Fibroblast of the aortic adventitia (primary cell): ENCODE data around the gene CLEC16A. TPM values are rescaled to one million over a fixed set of nuclear protein-coding genes. Genes with fewer than 3 reads are reported as not detected.

ENCODE experiments used
- DNase-seq: peaks from one replicate; pipeline ENCODE4 v3.0.0-alpha.2; 2010; ENCODE audit warnings: low read depth
- H3K4me3 ChIP-seq: 2 replicates; pipeline ENCODE4 v1.5.1; 2011; ENCODE audit warnings: low read depth, mild to moderate bottlenecking, control low read depth, low read length, moderate library complexity
- CTCF ChIP-seq: IDR thresholded peaks from 2 replicates; pipeline ENCODE4 v1.5.1; 2011; ENCODE audit warnings: mild to moderate bottlenecking, low read length, control low read depth, inconsistent platforms; ENCODE audit not compliant: insufficient read depth
- total RNA-seq: library from RNA; depleted of rRNA; stranded (reverse); fragments of >200 nt; gene quantifications from 2 replicates; pipeline ENCODE4 v1.2.3, GENCODE V29; 2012; ENCODE audit warnings: low replicate concordance

Gene CLEC16A
- total RNA-seq, 1 donor: 16.3 TPM

DNA sequence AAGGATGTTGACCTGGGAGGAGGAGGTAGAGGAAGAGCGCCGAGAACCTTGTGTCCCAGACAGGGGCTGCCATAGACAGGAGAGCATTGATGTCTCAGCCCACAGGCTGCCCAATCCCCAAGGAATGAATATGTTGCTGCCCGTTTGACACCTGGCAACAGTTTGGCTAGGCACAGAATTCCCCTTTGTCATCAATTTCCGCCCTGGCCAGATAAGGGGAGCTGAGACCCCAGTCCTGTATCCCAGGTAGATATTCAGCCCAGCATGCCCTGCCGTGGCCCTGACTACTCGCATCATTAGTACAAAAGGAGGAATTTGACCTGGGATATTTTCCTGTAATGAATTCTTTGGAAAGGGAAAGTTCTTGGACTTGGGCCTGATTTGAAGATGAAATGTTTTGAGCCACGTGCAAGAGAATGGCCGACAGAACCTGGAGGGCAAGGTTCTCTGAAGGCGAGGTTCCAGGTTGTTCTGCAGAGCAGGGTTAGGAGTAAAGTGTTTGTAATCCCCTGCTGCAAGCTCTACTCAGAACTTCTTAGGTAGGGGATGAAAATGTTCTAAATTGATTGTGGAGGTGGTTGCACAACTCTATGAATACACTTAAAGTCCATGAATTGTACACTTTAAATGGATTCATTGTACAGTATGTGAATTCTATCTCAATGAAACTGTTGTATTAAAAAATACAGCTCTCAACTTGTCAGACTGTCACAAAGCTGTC lies 202.8 kb downstream of the CLEC16A start:
- no peak for DNase-seq
- H3K4me3 ChIP-seq: no peak overlapping the region
- no peak for TF ChIP-seq CTCF

GRCh38 chr16:11147754-11148444 lies 203.5 kb downstream of the CLEC16A start:
- no peak for TF ChIP-seq CTCF
- H3K4me3 ChIP-seq: no peak overlapping the region
- DNase-seq: peak; percentile 12

DNA sequence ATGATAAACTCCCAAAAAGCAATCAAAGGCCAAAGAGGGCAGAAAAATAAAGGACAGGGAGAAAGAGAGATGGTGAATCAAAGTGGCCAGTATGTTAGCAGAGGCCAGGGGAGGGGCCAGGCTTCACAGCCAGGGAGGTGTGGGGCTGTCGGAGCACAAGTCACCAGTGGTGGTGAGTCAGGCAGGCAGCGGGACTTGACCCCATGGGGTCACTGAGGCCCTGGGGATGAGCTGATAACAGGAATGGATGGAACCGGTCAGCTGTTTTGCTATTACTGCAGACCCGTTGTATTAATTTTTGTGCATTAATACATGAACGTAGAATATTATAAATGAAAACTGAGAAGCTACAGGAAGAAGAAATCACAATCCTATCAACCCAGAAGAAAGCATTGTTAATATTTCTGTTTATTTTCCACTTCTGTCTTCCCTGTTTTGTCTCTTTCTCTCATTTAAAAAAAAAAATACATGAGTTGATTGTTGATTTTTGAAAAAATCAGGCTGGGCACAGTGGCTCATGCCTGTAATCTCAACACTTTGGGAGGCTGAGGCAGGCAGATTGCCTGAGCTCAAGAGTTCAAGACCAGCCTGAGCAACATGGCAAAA lies 204.8 kb downstream of the CLEC16A start:
- TF ChIP-seq CTCF: no peak
- H3K4me3 ChIP-seq: no peak overlapping the region
- DNase-seq: no peak

GRCh38 chr16:11150190-11150589 lies 205.8 kb downstream of the CLEC16A start:
- no peak for TF ChIP-seq CTCF
- no peak overlapping the region for H3K4me3 ChIP-seq
- no peak for DNase-seq

DNA sequence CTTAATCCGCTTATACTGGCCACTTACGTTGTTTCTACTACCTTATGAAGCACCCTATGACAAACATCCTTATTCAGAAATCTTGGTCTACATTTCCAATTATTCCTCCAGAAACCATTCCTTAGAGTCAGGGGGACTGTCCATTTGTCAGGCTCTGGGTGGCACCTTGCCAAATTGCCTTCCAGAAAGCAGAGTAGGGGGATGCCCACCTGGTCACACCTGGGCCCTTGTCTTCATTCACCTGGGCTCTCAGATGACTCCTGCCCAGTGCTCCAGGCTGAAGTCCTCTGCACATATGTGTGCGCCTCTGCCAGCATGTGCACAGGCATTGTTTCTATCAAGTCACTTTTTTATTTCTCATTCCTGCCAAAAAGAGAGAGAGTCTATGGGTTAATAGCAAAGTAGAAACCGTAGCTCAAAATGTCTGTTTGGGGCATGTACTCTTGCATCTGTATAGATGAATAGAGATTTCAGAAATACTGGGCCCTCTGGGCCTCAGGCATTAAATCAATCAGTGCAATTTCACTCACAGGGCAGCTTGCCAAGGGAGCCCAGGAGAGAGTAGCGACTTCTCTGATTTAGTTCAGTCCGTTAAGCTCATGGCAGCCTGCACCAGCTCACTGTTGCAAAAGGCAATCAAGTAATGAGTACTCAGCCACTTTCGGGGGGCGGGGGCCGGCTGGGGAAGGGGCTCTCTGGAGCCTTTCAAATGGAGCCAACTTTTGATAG lies 207.0 kb downstream of the CLEC16A start:
- TF ChIP-seq CTCF: no peak
- no peak overlapping the region for H3K4me3 ChIP-seq
- no peak for DNase-seq

GRCh38 chr16:11151885-11152629 lies 207.7 kb downstream of the CLEC16A start:
- no peak overlapping the region for H3K4me3 ChIP-seq
- no peak for DNase-seq
- TF ChIP-seq CTCF: no peak
